Measurements from ENCODE around the gene UPP2. TPM values are rescaled to one million over a fixed set of nuclear protein-coding genes. Genes with fewer than 3 reads are reported as not detected.

Gene UPP2
- total RNA-seq, 1 donor from 2014 or later: not detected

DNA sequence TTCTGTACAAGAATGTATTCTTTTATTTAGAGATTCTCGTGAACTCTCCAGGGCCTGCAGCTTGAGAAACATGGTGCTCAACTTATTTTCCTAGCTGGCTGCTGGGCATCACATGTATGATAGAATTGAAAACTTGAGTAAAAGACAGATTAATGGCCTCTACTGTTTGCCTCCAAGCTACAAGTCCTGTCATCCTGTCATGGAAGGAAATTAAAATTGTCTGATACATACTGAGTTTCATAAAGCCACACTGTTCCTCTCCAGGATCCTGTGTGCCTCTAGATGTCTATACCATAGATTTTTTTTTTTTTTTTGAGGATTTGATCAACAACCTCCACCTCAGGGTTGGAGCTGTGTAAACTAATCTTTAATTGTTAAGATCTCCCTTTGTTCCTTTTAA, 38.5 kb downstream of the UPP2 start:
- Histone ChIP-seq H4K20me1 (ENCODE audit: insufficient read depth, low read length) (no peaks in the 10 kb centered on the region), H3K9ac (ENCODE audit: low read length) (no peak overlapping the region), H3K9me3 (ENCODE audit: insufficient read depth, low read depth, low read length) (no peaks in the 10 kb centered on the region), H2AFZ (ENCODE audit: low read depth, low read length) (no peak overlapping the region), H3K4me2 (ENCODE audit: low read length) (no peak overlapping the region), H3K4me1 (ENCODE audit: insufficient read depth, low read length) (no peaks in the 10 kb centered on the region), H3K79me2 (ENCODE audit: insufficient read depth, low read length) (no peaks in the 10 kb centered on the region), H3K27ac (ENCODE audit: low read depth, low read length) (no peak overlapping the region), H3K27me3 (ENCODE audit: insufficient read depth, low read length) (no peaks in the 10 kb centered on the region), H3K36me3 (ENCODE audit: insufficient read depth, low read length) (no peaks in the 10 kb centered on the region), H3K4me3 (ENCODE audit: insufficient read depth, low read depth, low read length) (no peak overlapping the region)
- Mint-ChIP-seq H3K4me3 (ENCODE audit: unreplicated experiment) (no peak overlapping the region), H3K36me3 (ENCODE audit: low read depth, unreplicated experiment) (no peaks in the 10 kb centered on the region), H3K9me3 (ENCODE audit: unreplicated experiment) (no peaks in the 10 kb centered on the region), H3K4me1 (ENCODE audit: low read depth, unreplicated experiment) (peaks cover 4% of the 10 kb centered on the region), H3K27ac (ENCODE audit: unreplicated experiment) (no peak overlapping the region), H3K27me3 (ENCODE audit: low read depth, unreplicated experiment) (peaks cover 5% of the 10 kb centered on the region)
- no peak for TF ChIP-seq EZH2 (IDR thresholded peaks at IDR 0.05; ENCODE audit: insufficient read depth, low read length)
- TF ChIP-seq, protein P1, sequence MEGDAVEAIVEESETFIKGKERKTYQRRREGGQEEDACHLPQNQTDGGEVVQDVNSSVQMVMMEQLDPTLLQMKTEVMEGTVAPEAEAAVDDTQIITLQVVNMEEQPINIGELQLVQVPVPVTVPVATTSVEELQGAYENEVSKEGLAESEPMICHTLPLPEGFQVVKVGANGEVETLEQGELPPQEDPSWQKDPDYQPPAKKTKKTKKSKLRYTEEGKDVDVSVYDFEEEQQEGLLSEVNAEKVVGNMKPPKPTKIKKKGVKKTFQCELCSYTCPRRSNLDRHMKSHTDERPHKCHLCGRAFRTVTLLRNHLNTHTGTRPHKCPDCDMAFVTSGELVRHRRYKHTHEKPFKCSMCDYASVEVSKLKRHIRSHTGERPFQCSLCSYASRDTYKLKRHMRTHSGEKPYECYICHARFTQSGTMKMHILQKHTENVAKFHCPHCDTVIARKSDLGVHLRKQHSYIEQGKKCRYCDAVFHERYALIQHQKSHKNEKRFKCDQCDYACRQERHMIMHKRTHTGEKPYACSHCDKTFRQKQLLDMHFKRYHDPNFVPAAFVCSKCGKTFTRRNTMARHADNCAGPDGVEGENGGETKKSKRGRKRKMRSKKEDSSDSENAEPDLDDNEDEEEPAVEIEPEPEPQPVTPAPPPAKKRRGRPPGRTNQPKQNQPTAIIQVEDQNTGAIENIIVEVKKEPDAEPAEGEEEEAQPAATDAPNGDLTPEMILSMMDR (IDR thresholded peaks at IDR 0.05; ENCODE audit: insufficient read depth, low read depth, low read length): no peak
- DNase-seq (ENCODE audit: low read depth) (no peak), FAIRE-seq (no peak)

DNA sequence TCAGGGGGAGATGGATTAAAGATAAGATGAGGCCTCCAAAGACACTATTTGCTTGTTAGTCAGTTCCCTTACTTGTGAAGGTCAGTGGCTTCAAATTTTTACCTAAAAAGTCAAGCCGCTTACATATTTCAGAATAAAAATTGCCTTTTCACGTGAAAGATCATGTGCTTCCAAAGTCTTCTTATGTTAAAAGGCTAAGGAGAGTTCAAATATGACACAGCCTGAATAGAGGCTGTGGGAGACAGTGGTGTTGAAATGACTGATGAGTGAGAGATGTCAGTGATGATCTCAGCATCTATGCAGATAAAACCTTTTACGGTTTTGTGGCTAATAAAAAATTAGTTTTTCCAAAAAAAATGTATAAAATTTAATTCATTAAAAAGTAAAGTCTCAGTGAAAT, 40.5 kb downstream of the UPP2 start:
- peaks cover 4% of the 10 kb centered on the region for H3K4me1 Mint-ChIP-seq (ENCODE audit: low read depth, unreplicated experiment)
- peaks cover 4% of the 10 kb centered on the region for H3K27me3 Mint-ChIP-seq (ENCODE audit: low read depth, unreplicated experiment)
- no peaks in the 10 kb centered on the region for H4K20me1 ChIP-seq (ENCODE audit: insufficient read depth, low read length)
- H3K4me1 ChIP-seq (ENCODE audit: insufficient read depth, low read length): no peaks in the 10 kb centered on the region
- FAIRE-seq (no peak), DNase-seq (ENCODE audit: low read depth) (no peak)
- no peaks in the 10 kb centered on the region for H3K9me3 ChIP-seq (ENCODE audit: insufficient read depth, low read depth, low read length)
- TF ChIP-seq, protein P1 (IDR thresholded peaks at IDR 0.05; ENCODE audit: insufficient read depth, low read depth, low read length): no peak
- no peak for TF ChIP-seq EZH2 (IDR thresholded peaks at IDR 0.05; ENCODE audit: insufficient read depth, low read length)
- no peak overlapping the region for H3K4me2 ChIP-seq (ENCODE audit: low read length)
- H3K4me3 Mint-ChIP-seq (ENCODE audit: unreplicated experiment): no peak overlapping the region
- no peaks in the 10 kb centered on the region for H3K27me3 ChIP-seq (ENCODE audit: insufficient read depth, low read length)
- no peak overlapping the region for H3K27ac ChIP-seq (ENCODE audit: low read depth, low read length)
- H3K27ac Mint-ChIP-seq (ENCODE audit: unreplicated experiment): no peak overlapping the region
- peaks cover 2% of the 10 kb centered on the region for H3K9me3 Mint-ChIP-seq (ENCODE audit: unreplicated experiment)
- no peak overlapping the region for H2AFZ ChIP-seq (ENCODE audit: low read depth, low read length)
- no peaks in the 10 kb centered on the region for H3K79me2 ChIP-seq (ENCODE audit: insufficient read depth, low read length)
- no peaks in the 10 kb centered on the region for H3K36me3 Mint-ChIP-seq (ENCODE audit: low read depth, unreplicated experiment)
- H3K9ac ChIP-seq (ENCODE audit: low read length): no peak overlapping the region
- no peaks in the 10 kb centered on the region for H3K36me3 ChIP-seq (ENCODE audit: insufficient read depth, low read length)
- no peak overlapping the region for H3K4me3 ChIP-seq (ENCODE audit: insufficient read depth, low read depth, low read length)

DNA sequence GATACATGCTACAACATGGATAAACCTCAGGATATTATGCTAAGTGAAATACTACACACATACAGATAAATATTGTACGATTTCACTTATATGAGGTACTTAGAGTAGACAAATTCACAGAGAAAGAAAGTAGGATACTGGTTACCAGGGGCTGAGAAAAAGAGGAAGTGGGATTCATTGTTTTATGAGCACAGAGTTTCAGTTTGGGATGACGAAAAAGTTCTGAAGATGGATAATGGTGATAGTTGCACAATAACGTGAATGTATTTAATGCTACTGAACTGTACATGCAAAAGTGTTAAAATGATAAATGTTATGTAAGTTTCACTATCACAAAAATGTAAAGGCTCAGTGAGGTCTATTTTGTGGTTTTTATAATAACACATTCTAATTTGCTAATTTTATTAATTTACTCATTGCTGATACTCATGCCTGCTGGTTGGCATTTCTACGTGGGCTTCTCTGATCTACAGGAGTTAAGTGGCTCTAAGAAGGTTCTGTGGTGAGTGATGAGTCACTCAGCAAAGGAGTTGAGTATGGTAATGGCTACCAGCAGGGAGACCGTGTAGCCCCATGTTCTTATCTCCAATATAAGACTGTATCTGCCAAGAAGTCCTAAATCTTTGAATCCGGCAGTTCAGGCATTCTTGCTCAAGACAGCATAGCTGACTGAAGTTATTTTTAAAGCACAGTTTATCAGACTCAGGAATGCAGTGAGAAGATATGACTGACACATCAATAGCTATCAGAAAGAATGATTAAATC, 41.1 kb downstream of the UPP2 start:
- Histone ChIP-seq H3K36me3 (ENCODE audit: insufficient read depth, low read length) (no peaks in the 10 kb centered on the region), H3K4me1 (ENCODE audit: insufficient read depth, low read length) (no peaks in the 10 kb centered on the region), H3K9me3 (ENCODE audit: insufficient read depth, low read depth, low read length) (no peaks in the 10 kb centered on the region), H2AFZ (ENCODE audit: low read depth, low read length) (no peak overlapping the region), H3K4me3 (ENCODE audit: insufficient read depth, low read depth, low read length) (no peak overlapping the region), H3K9ac (ENCODE audit: low read length) (no peak overlapping the region), H3K4me2 (ENCODE audit: low read length) (no peak overlapping the region), H3K79me2 (ENCODE audit: insufficient read depth, low read length) (no peaks in the 10 kb centered on the region), H3K27me3 (ENCODE audit: insufficient read depth, low read length) (no peaks in the 10 kb centered on the region), H3K27ac (ENCODE audit: low read depth, low read length) (no peak overlapping the region), H4K20me1 (ENCODE audit: insufficient read depth, low read length) (no peaks in the 10 kb centered on the region)
- Mint-ChIP-seq H3K27me3 (ENCODE audit: low read depth, unreplicated experiment) (peaks cover under 1% of the 10 kb centered on the region), H3K4me1 (ENCODE audit: low read depth, unreplicated experiment) (peaks cover 4% of the 10 kb centered on the region), H3K4me3 (ENCODE audit: unreplicated experiment) (no peak overlapping the region), H3K27ac (ENCODE audit: unreplicated experiment) (no peak overlapping the region), H3K36me3 (ENCODE audit: low read depth, unreplicated experiment) (no peaks in the 10 kb centered on the region), H3K9me3 (ENCODE audit: unreplicated experiment) (peaks cover 4% of the 10 kb centered on the region)
- DNase-seq (ENCODE audit: low read depth) (peak; percentile 40), FAIRE-seq (no peak)
- no peak for TF ChIP-seq EZH2 (IDR thresholded peaks at IDR 0.05; ENCODE audit: insufficient read depth, low read length)
- TF ChIP-seq, protein P1 (IDR thresholded peaks at IDR 0.05; ENCODE audit: insufficient read depth, low read depth, low read length): no peak
